Measurements from ENCODE around the gene RPN1.

Gene RPN1

GRCh38 chr3:128609294-128609693, 41.3 kb downstream of the RPN1 start:
- H3K4me3 ChIP-seq (replicated peaks; ENCODE audit: low read depth, low read length): no peak overlapping the region
- DNase-seq (ENCODE audit: low read depth): no peak
- TF ChIP-seq CTCF (IDR thresholded peaks at IDR 0.05; ENCODE audit: low read length, missing control alignments): no peak

- DNase-seq (ENCODE audit: low read depth): no peak
- TF ChIP-seq CTCF (IDR thresholded peaks at IDR 0.05; ENCODE audit: low read length, missing control alignments): no peak
- H3K4me3 ChIP-seq (replicated peaks; ENCODE audit: low read depth, low read length): peak overlapping the region; percentile 55
Measured at GRCh38 chr3:128607710-128608048, 42.9 kb downstream of the RPN1 start.

GRCh38 chr3:128606094-128606493, 44.5 kb downstream of the RPN1 start:
- no peak for TF ChIP-seq CTCF (IDR thresholded peaks at IDR 0.05; ENCODE audit: low read length, missing control alignments)
- DNase-seq (ENCODE audit: low read depth): no peak
- no peak overlapping the region for H3K4me3 ChIP-seq (replicated peaks; ENCODE audit: low read depth, low read length)

- DNase-seq (ENCODE audit: low read depth): no peak
- no peak overlapping the region for H3K4me3 ChIP-seq (replicated peaks; ENCODE audit: low read depth, low read length)
- no peak for TF ChIP-seq CTCF (IDR thresholded peaks at IDR 0.05; ENCODE audit: low read length, missing control alignments)
Measured at GRCh38 chr3:128605091-128606046, 45.2 kb downstream of the RPN1 start.

GRCh38 chr3:128603811-128604775, 46.5 kb downstream of the RPN1 start:
- no peak overlapping the region for H3K4me3 ChIP-seq (replicated peaks; ENCODE audit: low read depth, low read length)
- no peak for TF ChIP-seq CTCF (IDR thresholded peaks at IDR 0.05; ENCODE audit: low read length, missing control alignments)
- DNase-seq (ENCODE audit: low read depth): no peak

GRCh38 chr3:128603313-128603712, 47.3 kb downstream of the RPN1 start:
- no peak for TF ChIP-seq CTCF (IDR thresholded peaks at IDR 0.05; ENCODE audit: low read length, missing control alignments)
- no peak overlapping the region for H3K4me3 ChIP-seq (replicated peaks; ENCODE audit: low read depth, low read length)
- DNase-seq (ENCODE audit: low read depth): no peak
